ENCODE measurements around the gene NAB2. TPM values are rescaled to one million over a fixed set of nuclear protein-coding genes. Genes with fewer than 3 reads are reported as not detected.

The NAB2 gene
- total and polyA plus RNA-seq, 2 of the 8 experiments (the other 6 are each of a cell fraction or from before 2014, with no cell fraction given): 20.9 to 23.5 TPM

- H3K14ac ChIP-seq (ENCODE audit: insufficient read length): no peak overlapping the region
- H3K4ac ChIP-seq (replicated peaks; ENCODE audit: insufficient read length, low read depth, low read length): no peak overlapping the region
- no peak overlapping the region for H2BK120ac ChIP-seq (replicated peaks; ENCODE audit: low read depth, low read length)
- H3K18ac ChIP-seq (ENCODE audit: extremely low read depth, low read length): no peak overlapping the region
- no peak overlapping the region for H3K9ac ChIP-seq (replicated peaks in 1 of 4; ENCODE audit: extremely low read depth in 1 of 4, low read depth in 3 of 4, low read length in 3 of 4)
- H2AK5ac ChIP-seq (ENCODE audit: low read depth, low read length): no peak overlapping the region
- peaks cover 0 to 2% of the 10 kb centered on the region in 2 experiments for H4K20me1 ChIP-seq (replicated peaks in 1 of 2; ENCODE audit: control insufficient read depth in 1 of 2, insufficient read depth in 2 of 2, low read length in 2 of 2)
- no peak overlapping the region for H3K4me3 ChIP-seq (ENCODE audit: extremely low read depth in 1 of 4, insufficient read depth in 2 of 4, low read depth in 3 of 4, low read length in 4 of 4)
- DNase-seq (ENCODE audit: low read depth in 1 of 2, low spot score in 2 of 2): no peak
- no peak overlapping the region for H4K91ac ChIP-seq (replicated peaks; ENCODE audit: insufficient read length, low read length)
- no peak overlapping the region for H3K4me2 ChIP-seq (ENCODE audit: insufficient read depth in 1 of 2, low read depth in 2 of 2, low read length in 2 of 2)
- no peaks in the 10 kb centered on the region for H3K23me2 ChIP-seq (ENCODE audit: low read depth, low read length)
- no peaks in the 10 kb centered on the region for H3K9me3 ChIP-seq (ENCODE audit: insufficient read depth in 2 of 2, low read depth in 1 of 2, low read length in 1 of 2)
- no peak overlapping the region for H2BK15ac ChIP-seq (ENCODE audit: low read length)
- POLR2A ChIA-PET (ENCODE audit: partially characterized antibody): interaction anchor here (0.6 to 16.5 kb wide), 7 partner anchors 9 to 48 kb away, joined by 3 to 352 read pairs (median 4); partner anchors contain the start of genes NAB2, NEMP1 and STAT6
- H2BK12ac ChIP-seq (ENCODE audit: low read depth, low read length): no peak overlapping the region
- H3K56ac ChIP-seq (replicated peaks; ENCODE audit: insufficient read length, low read depth, low read length): no peak overlapping the region
- H4K8ac ChIP-seq (ENCODE audit: extremely low read depth, insufficient read depth, low read length): no peak overlapping the region
- H3K79me2 ChIP-seq (ENCODE audit: control insufficient read depth in 1 of 2, insufficient read depth in 2 of 2, low read length in 2 of 2): no peaks in the 10 kb centered on the region; a peak in 1 of 4 replicates
- H3K27ac ChIP-seq (ENCODE audit: low read depth, low read length): no peak overlapping the region
- WGBS, 2 experiments (ENCODE audit: extremely low coverage in 1 of 2, insufficient coverage in 1 of 2, insufficient read length in 1 of 2, insufficient replicate concordance in 2 of 2, low coverage in 1 of 2, low lambda C conversion rate in 2 of 2, missing lambda C conversion rate in 1 of 2): 83% methylated on average over 1 of the region's 1 CpG; no CpG with 5 or more reads in 1 of the 2 experiments
- no peak overlapping the region for H2AFZ ChIP-seq (ENCODE audit: low read length)
- CTCF ChIA-PET (ENCODE audit: partially characterized antibody): interaction anchor here (0.9 to 15.7 kb wide), 12 partner anchors 6 to 77 kb away, joined by 3 to 325 read pairs (median 6); partner anchors contain the start of genes NAB2 and STAT6
- H3K4me1 ChIP-seq (replicated peaks in 1 of 4; ENCODE audit: control insufficient read depth in 3 of 4, insufficient read depth in 4 of 4, low read length in 3 of 4): peaks cover 0 to 13% (median 11%) of the 10 kb centered on the region in 4 experiments; a peak in 6 of 7 replicates
- no peak overlapping the region for H3K23ac ChIP-seq (ENCODE audit: insufficient read length)
- peaks cover 0 to 15% (median 7%) of the 10 kb centered on the region in 4 experiments; a peak in 6 of 8 replicates for H3K36me3 ChIP-seq (ENCODE audit: control insufficient read depth in 2 of 4, insufficient read depth in 4 of 4, low read length in 3 of 4)
- TF ChIP-seq RNF2 (IDR thresholded peaks at IDR 0.05; ENCODE audit: borderline replicate concordance, low read depth, low read length, missing control alignments, poor library complexity, severe bottlenecking) (no peak), SUZ12 (IDR thresholded peaks at IDR 0.05; ENCODE audit: low read length) (no peak), CTBP2 (IDR thresholded peaks at IDR 0.05; ENCODE audit: borderline replicate concordance, insufficient read depth, insufficient read length, low read length) (no peak), SAP30 (IDR thresholded peaks at IDR 0.05; ENCODE audit: insufficient read depth, insufficient replicate concordance, low read length) (no peak), ATF3 (IDR thresholded peaks at IDR 0.05; ENCODE audit: insufficient read depth, low read depth, low read length) (no peak), RXRA (IDR thresholded peaks at IDR 0.05; ENCODE audit: insufficient read depth, low read depth, low read length) (no peak)
- no peaks in the 10 kb centered on the region; the same call in 1 of the 2 replicates for H3K79me1 ChIP-seq (ENCODE audit: low read depth, low read length)
- FAIRE-seq: no peak
- no peak overlapping the region for H2BK20ac ChIP-seq (ENCODE audit: low read length)
- no peak overlapping the region for H2BK5ac ChIP-seq (ENCODE audit: low read depth, low read length)
- no peak overlapping the region for H4K5ac ChIP-seq (ENCODE audit: insufficient read length, low read depth, low read length)
- H3K27me3 ChIP-seq (replicated peaks in 1 of 4; ENCODE audit: control insufficient read depth in 3 of 4, extremely low read depth in 1 of 4, insufficient read depth in 3 of 4, low read length in 3 of 4): no peaks in the 10 kb centered on the region
These were observed 9.6 kb downstream of the NAB2 start for GRCh38 chr12:57098546-57098945.
